Femur (tissue), 1 donor: ENCODE measurements around the gene ATCAY.
A peak's percentile ranks its signal among the peaks of the same experiment; 100 is the strongest.

Source experiments
- DNase-seq: peaks from one replicate; pipeline ENCODE4 v3.0.0-alpha.2; 2017

The ATCAY gene, protein sequence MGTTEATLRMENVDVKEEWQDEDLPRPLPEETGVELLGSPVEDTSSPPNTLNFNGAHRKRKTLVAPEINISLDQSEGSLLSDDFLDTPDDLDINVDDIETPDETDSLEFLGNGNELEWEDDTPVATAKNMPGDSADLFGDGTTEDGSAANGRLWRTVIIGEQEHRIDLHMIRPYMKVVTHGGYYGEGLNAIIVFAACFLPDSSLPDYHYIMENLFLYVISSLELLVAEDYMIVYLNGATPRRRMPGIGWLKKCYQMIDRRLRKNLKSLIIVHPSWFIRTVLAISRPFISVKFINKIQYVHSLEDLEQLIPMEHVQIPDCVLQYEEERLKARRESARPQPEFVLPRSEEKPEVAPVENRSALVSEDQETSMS

DNA sequence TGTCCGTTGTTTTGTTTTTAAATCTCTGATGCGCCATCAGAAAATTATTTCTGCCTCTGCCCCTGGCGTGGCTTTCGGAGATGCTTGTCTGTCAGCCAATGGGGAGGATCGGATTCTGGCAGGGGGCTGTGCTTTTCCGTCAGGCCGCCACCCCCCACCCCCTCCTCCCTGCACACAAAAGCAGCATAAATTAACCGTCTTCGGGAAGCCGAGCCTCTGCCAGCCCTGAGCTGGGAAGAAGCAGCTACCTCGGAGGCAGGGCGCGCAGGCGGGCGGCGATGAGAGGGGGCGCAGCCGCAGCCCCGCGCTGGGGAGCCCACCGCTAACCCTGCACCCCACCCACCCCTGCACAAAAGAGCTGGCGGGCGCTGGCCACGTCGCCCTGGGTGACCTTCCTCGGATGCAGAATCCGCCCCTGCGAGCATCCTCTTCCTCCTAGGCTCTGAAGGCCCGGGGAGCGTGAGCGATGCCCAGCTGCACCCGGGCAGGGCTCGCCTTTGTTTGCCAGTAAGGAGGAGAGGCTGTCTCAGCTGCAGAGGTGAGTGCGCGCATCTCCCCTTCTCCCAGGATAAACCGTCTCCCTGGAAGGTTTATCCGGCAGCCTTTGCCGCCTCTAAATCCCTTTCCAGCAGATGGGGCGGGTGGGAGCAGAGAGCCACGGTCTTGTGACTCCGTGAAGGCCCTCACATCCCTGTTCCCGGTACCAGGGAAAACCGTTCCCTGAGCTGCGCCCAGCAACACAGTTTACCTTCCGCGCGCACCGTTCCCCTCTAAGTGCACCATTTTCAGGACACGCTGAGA lies at the start of gene ATCAY:
Gene ATCAY, plus strand, starts transcription at position 215 of the 801 bp plus-strand sequence. CDS start 5,083 bp downstream, outside the sequence.
- DNase-seq, result no peak

DNA sequence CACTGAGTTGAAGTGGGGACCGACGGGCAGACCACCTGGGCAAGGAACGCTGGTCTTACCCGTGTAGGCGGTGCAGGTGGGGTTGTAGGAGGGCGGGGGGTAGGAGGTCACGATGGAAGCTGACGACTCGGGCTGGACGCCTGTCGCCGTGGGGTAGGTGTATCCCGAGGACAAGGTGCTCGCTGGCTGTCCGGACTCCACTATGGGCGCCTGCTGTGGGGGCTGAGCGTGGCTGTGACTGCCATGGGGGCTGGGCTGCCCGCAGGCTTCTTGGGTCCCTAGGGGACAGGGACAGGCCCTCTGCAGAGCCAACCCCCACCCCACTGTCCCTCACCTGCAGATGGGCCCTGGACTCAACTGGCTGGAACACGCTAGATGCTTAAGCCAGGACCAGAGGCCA lies 48.9 kb upstream of the ATCAY start:
- no peak for DNase-seq

DNA sequence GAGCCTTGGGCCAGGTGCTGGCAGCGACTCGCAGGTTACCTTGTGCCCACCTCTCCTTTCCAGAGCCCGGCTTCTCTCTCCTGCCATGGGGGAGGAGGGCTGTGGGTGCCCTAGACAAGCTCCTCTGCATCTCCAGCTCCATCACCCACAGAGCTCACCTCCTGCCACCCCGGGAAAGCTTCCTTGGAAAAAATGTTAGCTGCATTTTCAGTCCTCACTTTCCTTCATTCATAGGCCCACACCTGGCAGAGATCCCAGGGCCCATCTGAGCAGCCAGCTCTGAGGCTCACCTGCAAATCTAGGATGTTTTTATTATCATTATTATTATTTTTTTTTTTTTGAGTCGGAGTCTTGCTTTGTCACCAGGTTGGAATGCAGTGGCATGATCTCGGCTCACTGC lies 48.5 kb upstream of the ATCAY start:
- no peak for DNase-seq

DNA sequence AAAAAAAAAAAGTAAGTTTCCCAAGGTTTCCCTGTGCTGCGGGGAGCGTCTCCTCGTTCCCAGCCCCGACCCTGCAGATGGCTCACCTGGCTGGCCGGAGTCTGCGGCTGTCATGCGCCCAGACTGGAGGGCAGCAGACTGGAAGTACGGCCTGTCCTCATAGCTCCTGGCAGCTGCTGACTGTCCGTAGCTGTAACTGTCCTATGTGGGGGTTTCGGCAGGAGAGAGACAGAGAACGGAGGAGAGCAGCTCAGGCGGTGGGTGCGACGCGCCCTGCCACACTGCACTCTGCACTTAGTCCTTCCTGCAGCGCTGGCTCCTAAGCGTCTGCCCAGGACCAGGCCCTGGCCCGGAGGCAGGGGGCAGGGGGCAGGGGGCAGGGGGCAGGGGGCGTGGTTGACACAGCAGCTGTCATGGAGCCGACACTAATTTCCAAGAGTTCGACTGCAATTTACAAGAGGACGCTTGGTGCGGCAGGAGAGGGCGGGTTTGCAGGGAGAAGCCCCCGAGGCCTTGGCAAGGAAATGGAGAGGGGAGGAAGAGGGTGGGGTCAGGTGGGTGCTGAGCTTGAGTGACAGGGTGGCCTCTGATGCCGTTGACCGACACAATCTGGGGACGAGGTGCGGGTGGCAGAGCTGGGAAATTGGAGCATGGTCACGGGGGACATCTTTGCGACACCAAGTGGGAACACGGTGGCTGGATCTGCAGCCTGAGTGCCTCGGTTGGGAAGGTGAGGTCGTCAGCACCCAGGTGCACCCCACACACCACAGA lies 46.7 kb upstream of the ATCAY start:
- DNase-seq, result no peak

DNA sequence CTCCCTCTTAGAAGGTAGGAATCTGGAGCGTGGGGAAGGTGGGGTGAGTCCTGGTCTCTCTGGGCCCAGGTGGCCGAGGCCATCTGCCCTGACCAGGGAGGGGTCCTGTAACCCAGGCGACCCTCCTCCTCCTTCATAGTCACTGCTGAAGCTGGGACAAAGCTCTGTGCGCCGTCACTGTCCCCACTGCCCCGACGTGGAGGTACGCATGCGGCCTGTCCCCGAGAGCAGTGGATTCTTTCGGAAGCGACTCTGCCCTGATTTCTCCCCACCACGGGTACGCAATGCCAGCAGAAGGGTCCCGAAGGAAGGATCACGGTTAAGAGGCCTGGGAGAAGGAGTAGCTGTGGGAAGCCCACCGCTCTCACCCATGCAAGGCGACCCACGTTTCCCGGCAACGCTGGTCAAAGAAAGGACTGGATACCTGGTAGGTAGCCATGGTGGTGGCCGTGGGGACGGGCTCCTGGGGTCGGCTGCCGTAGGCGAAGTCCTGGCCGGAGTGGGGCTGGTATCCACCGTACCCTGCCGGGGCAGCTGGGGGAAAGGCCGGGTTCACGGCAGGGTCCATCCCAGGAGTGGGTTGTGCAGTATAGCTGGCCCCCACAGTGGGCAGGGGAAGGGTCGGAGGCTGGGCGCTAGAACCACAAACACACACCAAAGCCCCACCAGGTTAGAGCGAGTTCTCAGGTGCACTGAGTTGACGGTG lies 46.0 kb upstream of the ATCAY start:
- no peak for DNase-seq

DNA sequence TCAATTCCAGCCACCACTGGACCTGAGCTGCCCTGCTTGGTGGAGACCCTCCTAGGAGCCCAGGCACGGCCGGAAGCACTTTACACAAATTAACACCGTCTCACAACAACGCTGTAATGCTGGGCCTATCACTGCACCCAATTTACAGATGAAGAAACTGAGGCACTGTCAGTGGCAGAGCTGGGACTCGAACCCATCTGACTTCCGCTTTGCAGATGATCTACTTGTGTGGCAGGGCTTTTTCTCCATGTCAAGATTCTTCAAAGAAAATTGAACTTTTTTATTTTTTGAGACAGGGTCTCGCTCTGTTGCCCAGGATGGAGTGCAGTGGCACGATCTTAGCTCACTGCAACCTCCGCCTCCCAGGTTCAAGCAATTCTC lies 45.4 kb upstream of the ATCAY start:
- no peak for DNase-seq

DNA sequence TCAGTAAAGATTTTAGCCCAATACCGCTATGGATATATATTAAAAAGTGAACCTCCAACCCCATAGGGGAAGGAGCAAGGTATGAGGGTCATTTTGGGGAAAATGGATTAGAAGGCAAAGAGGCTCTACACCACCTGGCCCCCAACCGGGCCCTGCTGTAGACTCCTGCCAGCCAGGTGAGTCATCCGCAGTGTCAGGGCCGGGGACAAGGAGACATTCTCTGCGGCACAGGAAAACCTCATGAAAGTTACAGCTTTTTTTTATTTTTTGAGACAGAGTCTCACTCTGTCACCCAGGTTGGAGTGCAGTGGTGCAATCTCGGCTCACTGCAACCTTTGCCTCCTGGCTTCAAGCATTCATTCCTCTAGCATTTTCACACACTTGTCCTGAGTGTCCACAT lies 43.6 kb upstream of the ATCAY start:
- no peak for DNase-seq

DNA sequence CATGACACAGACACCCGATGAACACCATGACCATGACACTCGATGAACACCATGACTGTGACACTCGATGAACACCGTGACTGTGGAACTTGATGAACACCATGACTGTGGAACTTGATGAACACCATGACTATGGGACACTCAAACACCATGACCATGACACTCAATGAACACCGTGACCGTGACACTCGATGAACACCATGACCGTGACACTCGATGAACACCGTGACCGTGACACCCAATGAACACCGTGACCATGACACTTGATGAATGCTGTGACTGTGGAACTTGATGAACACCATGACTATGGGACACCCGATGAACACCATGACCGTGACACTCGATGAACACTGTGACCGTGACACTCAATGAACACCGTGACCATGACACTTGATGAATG lies 43.2 kb upstream of the ATCAY start:
- no peak for DNase-seq

DNA sequence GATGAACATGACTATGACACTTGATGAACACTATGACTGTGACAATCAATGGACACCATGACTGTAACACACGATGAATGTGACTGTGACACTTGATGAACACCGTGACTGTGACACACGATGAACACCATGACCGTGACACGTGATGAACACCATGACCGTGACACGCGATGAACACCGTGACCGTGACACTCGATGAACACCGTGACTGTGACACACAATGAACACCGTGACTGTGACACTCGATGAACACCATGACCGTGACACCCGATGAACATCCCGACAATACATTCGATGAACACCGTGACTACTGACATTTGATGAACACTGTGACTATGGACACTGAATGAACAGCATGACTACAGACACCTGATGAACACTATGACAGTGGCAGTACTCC lies 42.6 kb upstream of the ATCAY start:
- no peak for DNase-seq

DNA sequence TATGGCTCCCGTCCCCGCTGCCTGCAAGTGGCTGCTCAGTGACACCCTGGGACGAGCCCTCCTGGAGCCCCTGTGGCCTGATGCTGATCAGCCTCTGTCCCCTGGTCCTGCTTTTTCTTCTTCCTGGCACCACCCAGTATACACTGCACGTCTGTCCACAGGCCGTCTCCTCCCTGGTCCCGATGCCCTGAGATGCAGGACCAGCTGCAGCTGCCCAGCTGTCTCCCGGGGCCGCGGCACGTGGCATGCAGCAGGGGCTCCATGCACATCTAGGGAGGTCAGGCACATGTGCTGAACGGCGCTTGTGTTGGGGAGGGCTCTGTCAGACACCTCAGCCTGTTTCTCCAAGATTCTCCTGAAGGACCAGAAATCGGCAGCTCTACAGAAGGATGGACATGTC lies 41.8 kb upstream of the ATCAY start:
- no peak for DNase-seq

DNA sequence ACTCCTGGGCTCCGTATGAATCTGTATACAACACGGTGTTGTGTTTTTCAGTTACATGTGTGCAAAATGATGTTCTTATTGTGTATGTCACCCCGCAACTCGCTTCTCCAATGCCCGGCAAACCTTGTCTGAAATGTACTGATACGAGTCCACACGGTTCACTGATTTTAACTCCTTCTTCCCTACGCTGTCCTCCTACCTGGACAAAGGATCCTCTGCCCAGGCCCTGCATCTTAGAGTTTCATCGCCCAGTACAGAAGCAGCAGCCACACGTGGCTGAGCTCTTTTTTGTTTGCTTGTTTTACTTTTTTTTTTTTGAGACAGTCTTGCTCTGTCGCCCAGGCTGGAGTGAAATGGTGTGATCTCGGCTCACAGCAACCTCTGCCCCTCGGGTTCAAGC lies 40.5 kb upstream of the ATCAY start:
- DNase-seq, result no peak

DNA sequence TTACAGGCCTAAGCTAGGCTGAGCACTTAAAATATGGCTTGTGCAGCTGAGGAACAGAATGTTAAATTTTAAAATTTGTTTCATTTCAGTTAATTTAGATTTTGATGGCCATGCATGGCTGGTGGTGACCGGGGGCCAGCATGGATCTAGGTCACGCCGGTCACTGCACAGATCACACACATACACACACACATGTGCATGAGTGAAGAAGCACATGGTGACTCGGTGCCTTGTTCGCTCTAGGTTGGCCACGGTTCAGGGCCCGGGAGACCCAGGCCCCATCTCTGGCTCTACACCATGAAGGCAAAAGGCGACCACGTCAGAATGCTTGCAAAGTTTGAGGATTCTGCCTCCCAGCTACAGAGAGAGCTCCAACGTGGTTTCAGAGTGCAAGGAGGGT lies 39.7 kb upstream of the ATCAY start:
- no peak for DNase-seq

DNA sequence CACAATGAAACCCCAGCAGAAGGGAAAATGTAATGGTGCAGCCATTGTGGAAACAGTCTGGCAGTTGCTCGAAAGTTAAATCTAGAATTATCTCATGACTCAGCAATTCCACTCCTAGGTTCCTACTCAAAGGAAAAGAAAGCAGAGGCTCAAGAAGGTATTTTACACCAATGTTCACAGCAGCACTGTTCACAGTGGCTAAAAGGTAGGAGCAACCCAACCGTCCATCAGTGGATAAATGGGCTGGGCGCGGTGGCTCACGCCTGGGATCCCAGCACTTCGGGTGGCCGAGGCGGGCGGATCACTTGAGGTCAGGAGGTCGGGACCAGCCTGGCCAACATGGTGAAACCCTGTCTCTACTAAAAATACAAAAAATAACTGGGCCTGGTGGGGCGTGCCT lies 37.5 kb upstream of the ATCAY start:
- DNase-seq, result no peak

DNA sequence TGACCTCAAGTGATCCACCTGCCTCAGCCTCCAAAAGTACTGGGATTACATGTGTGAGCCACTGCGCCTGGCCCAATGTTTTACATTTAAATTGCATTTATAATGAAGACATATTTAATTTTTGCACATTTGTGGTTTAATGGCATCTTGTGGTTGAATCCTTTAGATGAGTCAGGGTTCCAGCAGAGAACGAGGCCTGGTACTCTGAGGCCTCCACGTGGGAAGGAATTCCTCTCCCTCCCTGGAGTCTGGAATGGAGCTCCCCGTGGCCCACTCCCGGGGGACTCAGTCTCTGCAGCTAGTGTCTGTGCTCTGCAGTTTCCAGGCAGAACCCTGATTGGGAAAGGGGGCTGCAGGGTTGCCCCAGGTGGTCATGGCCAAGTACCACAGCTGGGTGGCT lies 35.9 kb upstream of the ATCAY start:
- no peak for DNase-seq

DNA sequence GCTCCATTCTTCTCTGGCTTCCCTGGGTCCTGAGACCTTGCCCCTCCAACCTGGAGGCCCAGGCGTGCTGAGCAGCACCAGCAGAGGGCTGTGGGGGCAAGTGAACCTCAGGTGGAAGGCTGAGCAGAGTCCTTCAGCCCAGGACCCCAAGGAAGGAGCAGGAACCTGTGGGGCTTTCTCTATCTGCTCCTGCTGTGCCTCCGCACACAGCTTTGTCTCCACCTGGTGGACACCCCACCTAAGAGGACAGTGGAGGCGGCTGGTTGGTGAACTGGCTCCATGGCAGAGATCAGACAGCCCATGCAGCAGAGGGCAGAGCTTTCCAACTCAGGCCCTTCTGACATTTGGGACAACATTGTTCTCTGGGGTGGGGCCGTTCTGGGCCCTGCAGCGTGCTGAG lies 31.4 kb upstream of the ATCAY start:
- DNase-seq, result no peak

DNA sequence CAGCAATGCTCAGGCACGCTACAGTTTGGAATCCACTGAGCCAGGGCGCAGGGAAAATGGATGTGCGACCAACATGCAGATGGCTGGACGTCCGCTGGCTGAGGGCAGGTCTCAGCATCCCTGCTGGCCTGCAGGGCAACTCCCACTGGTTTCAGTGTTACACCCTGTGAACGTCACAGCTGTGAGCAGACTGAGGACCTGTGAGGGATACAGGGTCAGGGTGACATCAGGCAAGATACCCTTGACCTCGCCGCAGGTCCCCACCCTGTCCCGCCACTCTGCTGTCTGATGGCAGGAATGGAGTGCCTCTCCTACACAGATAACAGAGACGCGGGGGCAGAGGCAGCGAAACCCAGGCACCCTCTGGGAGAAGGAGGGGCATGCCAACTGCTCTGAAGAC lies 30.7 kb upstream of the ATCAY start:
- no peak for DNase-seq

DNA sequence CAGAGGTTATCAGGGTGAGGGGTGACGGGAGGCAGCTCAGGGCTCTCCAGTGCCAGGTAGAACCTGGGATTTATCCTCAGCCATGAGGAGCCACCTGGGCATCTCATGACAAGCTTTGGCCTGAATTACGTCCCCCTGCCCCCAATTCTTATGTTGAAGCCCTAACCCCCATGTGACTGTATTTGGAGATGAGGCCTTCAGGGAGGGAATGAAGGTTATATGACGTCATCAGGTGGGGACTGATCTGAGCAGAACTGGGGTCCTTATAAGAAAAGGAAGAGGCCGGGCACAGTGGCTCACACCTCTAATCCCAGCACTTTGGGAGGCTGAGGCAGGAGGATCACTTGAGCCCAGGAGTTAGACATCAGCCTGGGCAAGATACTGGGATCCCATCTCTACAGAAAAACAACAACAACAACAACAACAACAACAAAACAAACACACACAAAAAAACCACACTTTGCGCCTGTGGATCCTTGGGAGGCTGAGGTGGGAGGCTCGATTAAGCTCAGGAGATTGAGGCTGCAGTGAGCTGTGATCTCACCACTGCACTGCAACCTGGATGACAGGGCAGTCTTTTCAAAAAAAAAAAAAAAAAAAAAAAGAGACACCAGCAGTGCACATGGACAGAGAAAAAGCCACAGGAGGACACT lies 30.0 kb upstream of the ATCAY start:
- no peak for DNase-seq

DNA sequence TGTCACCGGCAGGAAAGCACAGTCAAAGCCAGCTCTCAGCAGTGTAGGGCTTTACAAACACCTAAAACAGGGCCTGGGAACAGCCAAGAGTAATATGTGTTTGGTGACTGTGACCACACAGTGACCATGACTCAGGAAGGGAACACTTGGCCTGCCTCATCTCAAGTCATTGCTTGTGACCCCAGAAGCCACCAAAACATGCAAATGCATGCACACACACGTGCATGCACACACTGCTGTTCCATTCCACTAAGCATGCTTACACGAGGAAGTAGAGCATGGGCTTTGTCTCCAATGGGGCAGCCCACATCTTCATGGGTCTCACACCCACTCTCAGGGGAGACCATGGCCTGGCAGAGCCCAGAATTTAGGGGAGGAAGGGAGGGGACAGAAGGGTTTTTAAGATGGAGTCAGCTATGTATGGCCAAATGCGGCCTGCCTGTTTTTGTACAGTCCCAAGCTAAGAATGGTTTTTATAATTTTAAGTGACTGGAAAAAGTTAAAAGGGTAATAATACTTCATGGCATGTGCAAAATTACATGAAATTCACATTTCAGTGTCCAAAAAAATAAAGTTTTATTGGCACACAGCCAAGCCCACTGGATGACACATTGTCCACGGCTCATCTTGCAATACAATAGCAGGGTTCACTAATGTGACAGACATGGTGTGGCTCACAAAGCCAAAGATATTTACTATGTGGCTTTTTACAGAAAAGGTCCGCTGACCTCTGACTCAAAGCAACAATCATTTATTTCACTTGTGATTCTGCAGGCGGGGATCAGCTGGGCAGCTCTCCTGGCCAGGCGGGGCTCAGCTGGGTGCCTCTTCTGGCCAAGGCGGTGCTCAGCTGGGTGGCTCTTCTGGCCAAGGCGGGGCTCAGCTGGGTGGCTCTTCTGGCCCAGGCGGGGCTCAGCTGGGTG lies 29.0 kb upstream of the ATCAY start:
- no peak for DNase-seq

DNA sequence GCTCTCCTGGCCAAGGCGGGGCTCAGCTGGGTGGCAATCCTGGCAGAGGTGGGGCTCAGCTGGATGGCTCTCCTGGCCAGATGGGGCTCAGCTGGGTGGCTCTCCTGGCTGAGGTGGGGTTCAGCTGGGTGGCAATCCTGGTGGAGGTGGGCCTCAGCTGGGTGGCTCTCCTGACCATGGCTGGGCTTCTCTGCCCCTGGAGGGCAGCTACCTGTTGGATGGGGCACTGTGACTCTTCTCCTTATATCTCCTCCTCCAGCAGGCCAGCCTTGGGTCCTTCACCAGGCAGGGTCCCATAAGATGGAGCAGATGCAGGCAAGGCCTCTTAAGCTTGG lies 28.3 kb upstream of the ATCAY start:
- no peak for DNase-seq

DNA sequence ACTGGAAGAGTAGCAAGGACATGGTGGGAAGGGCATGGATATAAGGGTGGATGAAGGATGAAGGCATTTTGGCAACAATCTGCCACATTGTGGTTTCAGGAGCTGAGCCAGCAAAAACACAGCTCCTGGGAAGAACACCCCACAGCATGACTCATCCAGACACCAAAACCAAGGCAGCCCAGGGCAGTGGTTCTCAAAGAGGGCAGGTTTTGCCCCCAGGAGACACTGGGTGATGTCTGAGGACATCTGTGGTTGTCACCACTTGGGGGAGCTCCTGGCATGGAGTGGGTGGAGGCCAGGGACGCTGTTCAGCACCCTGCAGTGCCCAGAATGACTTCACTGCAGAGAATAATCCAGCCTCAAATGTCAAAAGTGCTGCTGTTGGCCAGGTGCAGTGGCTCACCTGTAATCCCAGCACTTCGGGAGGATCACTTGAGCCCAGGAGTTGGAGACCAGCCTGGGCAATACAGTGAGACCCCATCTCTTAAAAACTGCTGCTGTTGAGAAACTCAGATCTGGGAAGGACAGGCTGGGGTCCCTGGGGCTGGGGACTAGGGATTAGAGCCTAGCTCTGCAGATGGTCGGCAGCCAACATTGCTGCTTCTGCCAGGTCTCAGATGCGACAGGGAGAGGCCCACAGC lies 27.8 kb upstream of the ATCAY start:
- DNase-seq, result peak; percentile 28

DNA sequence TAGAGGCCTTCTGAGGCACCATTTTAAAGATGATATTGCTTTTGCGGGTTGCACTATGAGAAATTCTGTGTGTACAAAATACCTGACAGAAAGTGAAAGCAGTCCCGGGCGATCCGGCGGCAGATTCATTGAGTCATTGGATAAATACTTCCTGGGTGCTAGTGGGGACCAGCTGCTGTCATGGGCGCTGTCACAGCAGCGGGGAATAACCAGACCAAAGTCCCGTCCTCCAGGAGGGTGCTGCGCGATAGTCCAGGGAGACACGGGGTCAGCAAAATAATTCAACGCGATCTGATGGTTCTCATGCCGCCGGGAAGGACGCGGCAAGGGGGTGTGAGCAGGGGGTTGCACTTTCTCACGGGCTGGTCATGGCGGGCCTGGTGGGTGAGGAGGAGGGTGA lies 25.2 kb upstream of the ATCAY start:
- DNase-seq, result no peak
